ENCODE data around the gene PEX14.

The PEX14 gene

GRCh38 chr1:10631811-10632593 is 157.3 kb downstream of the PEX14 start:
- DNase-seq (ENCODE audit: low read depth in 2 of 2), result no peak

- DNase-seq (ENCODE audit: low read depth in 2 of 2), result no peak
Measured at GRCh38 chr1:10632691-10633090, 157.9 kb downstream of the PEX14 start.

GRCh38 chr1:10633416-10633815 is 158.7 kb downstream of the PEX14 start:
- no peak for DNase-seq (ENCODE audit: low read depth in 2 of 2)

GRCh38 chr1:10634075-10634427 is 159.3 kb downstream of the PEX14 start:
- DNase-seq (ENCODE audit: low read depth in 2 of 2), result no peak

- peak in 1 of 2 experiments; percentile 14 for DNase-seq (ENCODE audit: low read depth in 2 of 2)
Measured at GRCh38 chr1:10634428-10635084, 159.8 kb downstream of the PEX14 start.

- peak in 1 of 2 experiments; percentile 8 for DNase-seq (ENCODE audit: low read depth in 2 of 2)
Measured at GRCh38 chr1:10635085-10635896, 160.5 kb downstream of the PEX14 start.

GRCh38 chr1:10635992-10636391 is 161.2 kb downstream of the PEX14 start:
- DNase-seq (ENCODE audit: low read depth in 2 of 2), result no peak

GRCh38 chr1:10637400-10637799 is 162.7 kb downstream of the PEX14 start:
- no peak for DNase-seq (ENCODE audit: low read depth in 2 of 2)

GRCh38 chr1:10637834-10638558 is 163.2 kb downstream of the PEX14 start:
- DNase-seq (ENCODE audit: low read depth in 2 of 2), result no peak

- no peak for DNase-seq (ENCODE audit: low read depth in 2 of 2)
Measured at GRCh38 chr1:10638559-10639005, 163.8 kb downstream of the PEX14 start.

- no peak for DNase-seq (ENCODE audit: low read depth in 2 of 2)
Measured at GRCh38 chr1:10639011-10639774, 164.4 kb downstream of the PEX14 start.

- no peak for DNase-seq (ENCODE audit: low read depth in 2 of 2)
Measured at GRCh38 chr1:10639775-10640578, 165.2 kb downstream of the PEX14 start.

GRCh38 chr1:10640843-10641553 is 166.2 kb downstream of the PEX14 start:
- DNase-seq (ENCODE audit: low read depth in 2 of 2), result no peak

- DNase-seq (ENCODE audit: low read depth in 2 of 2), result no peak
Measured at GRCh38 chr1:10641976-10642375, 167.2 kb downstream of the PEX14 start.

GRCh38 chr1:10642403-10643080 is 167.8 kb downstream of the PEX14 start:
- no peak for DNase-seq (ENCODE audit: low read depth in 2 of 2)

- no peak for DNase-seq (ENCODE audit: low read depth in 2 of 2)
Measured at GRCh38 chr1:10643607-10644306, 169.0 kb downstream of the PEX14 start.

- no peak for DNase-seq (ENCODE audit: low read depth in 2 of 2)
Measured at GRCh38 chr1:10644307-10645128, 169.8 kb downstream of the PEX14 start.

All from fibroblast of skin of left quadriceps (primary cell).